SU-DHL-6 (cell line): Measurements from ENCODE around the gene CNGA4.

ENCODE experiments used
- CTCF ChIP-seq: fragments of 200-600 bp; sonication (generic); IDR thresholded peaks from one replicate; pipeline ENCODE4 v1.5.1; 2017; ENCODE audit warnings: antibody characterized with exemption, mild to moderate bottlenecking, low read length, moderate library complexity; ENCODE audit not compliant: insufficient read depth, poor library complexity, severe bottlenecking
- EZH2phosphoT487 ChIP-seq: fragments of 200-600 bp; sonication (generic), shearing (Covaris generic); conservative IDR thresholded peaks from 2 replicates; pipeline ENCODE4 v1.6.1; 2018; ENCODE audit warnings: mild to moderate bottlenecking, antibody characterized with exemption, low read length, moderate library complexity, mixed read lengths

GRCh38 chr11:6228520-6228919 is 10.4 kb upstream of the CNGA4 start:
- TF ChIP-seq CTCF (no peak), EZH2phosphoT487 (no peak)
